Measurements from ENCODE around the gene ADAMTS2. TPM values are rescaled to one million over a fixed set of nuclear protein-coding genes. Genes with fewer than 3 reads are reported as not detected.

Gene ADAMTS2
- total and polyA plus RNA-seq, 2 of the 8 experiments (the other 6 are each of a cell fraction or from before 2014, with no cell fraction given), result 6.6 to 7.3 TPM

DNA sequence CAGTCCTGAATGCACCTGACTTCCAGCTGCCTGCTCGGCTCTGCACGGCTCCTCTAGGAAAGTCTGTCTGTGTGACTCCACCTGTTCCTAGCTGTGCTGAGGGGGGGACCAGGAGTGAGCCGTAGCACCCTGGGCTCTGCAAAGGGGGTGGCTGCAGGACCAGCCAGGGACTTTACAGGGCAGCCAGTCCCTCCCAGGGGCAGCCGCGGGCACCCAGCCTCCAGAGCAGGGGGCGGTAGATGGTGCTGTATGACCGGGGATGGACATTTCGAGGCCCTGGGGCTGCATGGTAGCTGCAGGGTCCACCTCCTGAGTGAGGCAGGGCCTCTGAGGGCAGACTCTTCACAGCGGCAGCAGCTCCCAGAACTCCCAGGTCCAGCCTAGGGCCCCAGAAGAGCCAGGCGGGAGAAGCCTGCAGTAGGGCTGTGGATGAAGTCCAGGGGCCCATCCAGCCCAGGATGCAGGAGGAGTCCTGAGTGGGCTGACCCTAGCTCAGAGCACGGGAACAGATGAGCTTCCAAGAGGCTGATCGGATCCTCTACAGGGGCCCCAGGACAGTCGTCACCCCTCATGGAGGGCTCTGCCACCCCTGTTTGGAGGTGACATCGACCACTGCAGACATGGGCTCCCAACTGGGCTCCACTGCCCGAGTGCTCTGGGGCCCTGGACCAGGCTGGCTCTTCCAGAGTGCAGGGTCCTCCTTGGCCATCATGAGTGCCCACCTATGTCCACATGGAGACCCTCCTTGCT lies 179.7 kb downstream of the ADAMTS2 start:
- H3K23ac ChIP-seq (ENCODE audit: insufficient read length), result no peak overlapping the region
- no peaks in the 10 kb centered on the region for H4K20me1 ChIP-seq (replicated peaks in 1 of 2; ENCODE audit: control insufficient read depth in 1 of 2, insufficient read depth in 2 of 2, low read length in 2 of 2)
- H3K4me2 ChIP-seq (ENCODE audit: insufficient read depth in 1 of 2, low read depth in 2 of 2, low read length in 2 of 2), result no peak overlapping the region
- no peaks in the 10 kb centered on the region for H3K79me2 ChIP-seq (ENCODE audit: control insufficient read depth in 1 of 2, insufficient read depth in 2 of 2, low read length in 2 of 2)
- POLR2A ChIA-PET (ENCODE audit: partially characterized antibody), result interaction anchor here (0.7 kb wide), 1 partner anchor 457 kb away, joined by 3 read pairs; no protein-coding TSS in a partner anchor
- no peak overlapping the region for H2BK12ac ChIP-seq (ENCODE audit: low read depth, low read length)
- no peak overlapping the region for H3K27ac ChIP-seq (ENCODE audit: low read depth, low read length)
- H3K4ac ChIP-seq (replicated peaks; ENCODE audit: insufficient read length, low read depth, low read length), result no peak overlapping the region
- H3K14ac ChIP-seq (ENCODE audit: insufficient read length), result no peak overlapping the region
- WGBS, 2 experiments (ENCODE audit: extremely low coverage in 1 of 2, insufficient coverage in 1 of 2, insufficient read length in 1 of 2, insufficient replicate concordance in 2 of 2, low coverage in 1 of 2, low lambda C conversion rate in 2 of 2, missing lambda C conversion rate in 1 of 2), result 86% methylated on average over 14 of the region's 15 CpGs; no CpG with 5 or more reads in 1 of the 2 experiments
- H3K27me3 ChIP-seq (replicated peaks in 1 of 4; ENCODE audit: control insufficient read depth in 3 of 4, extremely low read depth in 1 of 4, insufficient read depth in 3 of 4, low read length in 3 of 4), result no peaks in the 10 kb centered on the region; a peak in 1 of 7 replicates
- FAIRE-seq (no peak), DNase-seq (ENCODE audit: low read depth in 1 of 2, low spot score in 2 of 2) (peak in 1 of 2 experiments; percentile 34)
- no peaks in the 10 kb centered on the region; a peak in 1 of 7 replicates for H3K4me1 ChIP-seq (replicated peaks in 1 of 4; ENCODE audit: control insufficient read depth in 3 of 4, insufficient read depth in 4 of 4, low read length in 3 of 4)
- no peak overlapping the region for H4K91ac ChIP-seq (replicated peaks; ENCODE audit: insufficient read length, low read length)
- H4K5ac ChIP-seq (ENCODE audit: insufficient read length, low read depth, low read length), result no peak overlapping the region
- CTCF ChIA-PET (ENCODE audit: partially characterized antibody), result interaction anchor here (0.7 to 7.4 kb wide), 25 partner anchors 10 to 430 kb away, joined by 3 to 94 read pairs (median 4); no protein-coding TSS in a partner anchor
- TF ChIP-seq SIX5 (IDR thresholded peaks at IDR 0.05; ENCODE audit: low read depth, low read length) (no peak), CBX8 (IDR thresholded peaks at IDR 0.05; ENCODE audit: borderline replicate concordance, low read depth, low read length) (no peak), BCL11A (IDR thresholded peaks at IDR 0.05; ENCODE audit: low read depth in 2 of 2, low read length in 2 of 2) (no peak), EZH2 (IDR thresholded peaks at IDR 0.05; ENCODE audit: low read depth, low read length, severe bottlenecking) (no peak), CTBP2 (IDR thresholded peaks at IDR 0.05; ENCODE audit: borderline replicate concordance, insufficient read depth, insufficient read length, low read length) (no peak), SP1 (IDR thresholded peaks at IDR 0.05; ENCODE audit: low read depth, low read length) (no peak), TAF1 (IDR thresholded peaks at IDR 0.05; ENCODE audit: low read depth, low read length) (no peak), RXRA (IDR thresholded peaks at IDR 0.05; ENCODE audit: insufficient read depth, low read depth, low read length) (no peak), POLR2A (IDR thresholded peaks at IDR 0.05; ENCODE audit: control extremely low read depth in 1 of 2, low read depth in 2 of 2, low read length in 2 of 2) (no peak)
- TF ChIP-seq, protein P1, sequence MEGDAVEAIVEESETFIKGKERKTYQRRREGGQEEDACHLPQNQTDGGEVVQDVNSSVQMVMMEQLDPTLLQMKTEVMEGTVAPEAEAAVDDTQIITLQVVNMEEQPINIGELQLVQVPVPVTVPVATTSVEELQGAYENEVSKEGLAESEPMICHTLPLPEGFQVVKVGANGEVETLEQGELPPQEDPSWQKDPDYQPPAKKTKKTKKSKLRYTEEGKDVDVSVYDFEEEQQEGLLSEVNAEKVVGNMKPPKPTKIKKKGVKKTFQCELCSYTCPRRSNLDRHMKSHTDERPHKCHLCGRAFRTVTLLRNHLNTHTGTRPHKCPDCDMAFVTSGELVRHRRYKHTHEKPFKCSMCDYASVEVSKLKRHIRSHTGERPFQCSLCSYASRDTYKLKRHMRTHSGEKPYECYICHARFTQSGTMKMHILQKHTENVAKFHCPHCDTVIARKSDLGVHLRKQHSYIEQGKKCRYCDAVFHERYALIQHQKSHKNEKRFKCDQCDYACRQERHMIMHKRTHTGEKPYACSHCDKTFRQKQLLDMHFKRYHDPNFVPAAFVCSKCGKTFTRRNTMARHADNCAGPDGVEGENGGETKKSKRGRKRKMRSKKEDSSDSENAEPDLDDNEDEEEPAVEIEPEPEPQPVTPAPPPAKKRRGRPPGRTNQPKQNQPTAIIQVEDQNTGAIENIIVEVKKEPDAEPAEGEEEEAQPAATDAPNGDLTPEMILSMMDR (IDR thresholded peaks at IDR 0.05; ENCODE audit: control extremely low read depth in 1 of 3, insufficient read depth in 1 of 3, low read depth in 1 of 3, low read length in 3 of 3), result no peak
- no peak overlapping the region for H3K56ac ChIP-seq (replicated peaks; ENCODE audit: insufficient read length, low read depth, low read length)
- no peak overlapping the region for H4K8ac ChIP-seq (ENCODE audit: extremely low read depth, insufficient read depth, low read length)
- no peaks in the 10 kb centered on the region for H3K36me3 ChIP-seq (ENCODE audit: control insufficient read depth in 2 of 4, insufficient read depth in 4 of 4, low read length in 3 of 4)
- H2BK5ac ChIP-seq (ENCODE audit: low read depth, low read length), result no peak overlapping the region
- H2BK15ac ChIP-seq (ENCODE audit: low read length), result no peak overlapping the region
- H3K79me1 ChIP-seq (ENCODE audit: low read depth, low read length), result no peaks in the 10 kb centered on the region
- no peak overlapping the region for H2AFZ ChIP-seq (ENCODE audit: low read length)
- no peak overlapping the region for H2BK20ac ChIP-seq (ENCODE audit: low read length)
- H3K23me2 ChIP-seq (ENCODE audit: low read depth, low read length), result no peaks in the 10 kb centered on the region; the same call in 1 of the 2 replicates
- H2BK120ac ChIP-seq (replicated peaks; ENCODE audit: low read depth, low read length), result no peak overlapping the region
- no peak overlapping the region for H3K4me3 ChIP-seq (ENCODE audit: extremely low read depth in 1 of 4, insufficient read depth in 2 of 4, low read depth in 3 of 4, low read length in 4 of 4)
- no peak overlapping the region for H3K18ac ChIP-seq (ENCODE audit: extremely low read depth, low read length)
- no peak overlapping the region for H3K9ac ChIP-seq (replicated peaks in 1 of 4; ENCODE audit: extremely low read depth in 1 of 4, low read depth in 3 of 4, low read length in 3 of 4)
- H2AK5ac ChIP-seq (ENCODE audit: low read depth, low read length), result no peak overlapping the region
- H3K9me3 ChIP-seq (ENCODE audit: insufficient read depth in 2 of 2, low read depth in 1 of 2, low read length in 1 of 2), result peaks cover 2 to 9% of the 10 kb centered on the region in 2 experiments; a peak in 2 of 4 replicates
